ENCODE measurements around the gene RELN. TPM values are rescaled to one million over a fixed set of nuclear protein-coding genes. Genes with fewer than 3 reads are reported as not detected.

Gene RELN
- total RNA-seq, 1 experiment from 2014 or later: 0.02 TPM

DNA sequence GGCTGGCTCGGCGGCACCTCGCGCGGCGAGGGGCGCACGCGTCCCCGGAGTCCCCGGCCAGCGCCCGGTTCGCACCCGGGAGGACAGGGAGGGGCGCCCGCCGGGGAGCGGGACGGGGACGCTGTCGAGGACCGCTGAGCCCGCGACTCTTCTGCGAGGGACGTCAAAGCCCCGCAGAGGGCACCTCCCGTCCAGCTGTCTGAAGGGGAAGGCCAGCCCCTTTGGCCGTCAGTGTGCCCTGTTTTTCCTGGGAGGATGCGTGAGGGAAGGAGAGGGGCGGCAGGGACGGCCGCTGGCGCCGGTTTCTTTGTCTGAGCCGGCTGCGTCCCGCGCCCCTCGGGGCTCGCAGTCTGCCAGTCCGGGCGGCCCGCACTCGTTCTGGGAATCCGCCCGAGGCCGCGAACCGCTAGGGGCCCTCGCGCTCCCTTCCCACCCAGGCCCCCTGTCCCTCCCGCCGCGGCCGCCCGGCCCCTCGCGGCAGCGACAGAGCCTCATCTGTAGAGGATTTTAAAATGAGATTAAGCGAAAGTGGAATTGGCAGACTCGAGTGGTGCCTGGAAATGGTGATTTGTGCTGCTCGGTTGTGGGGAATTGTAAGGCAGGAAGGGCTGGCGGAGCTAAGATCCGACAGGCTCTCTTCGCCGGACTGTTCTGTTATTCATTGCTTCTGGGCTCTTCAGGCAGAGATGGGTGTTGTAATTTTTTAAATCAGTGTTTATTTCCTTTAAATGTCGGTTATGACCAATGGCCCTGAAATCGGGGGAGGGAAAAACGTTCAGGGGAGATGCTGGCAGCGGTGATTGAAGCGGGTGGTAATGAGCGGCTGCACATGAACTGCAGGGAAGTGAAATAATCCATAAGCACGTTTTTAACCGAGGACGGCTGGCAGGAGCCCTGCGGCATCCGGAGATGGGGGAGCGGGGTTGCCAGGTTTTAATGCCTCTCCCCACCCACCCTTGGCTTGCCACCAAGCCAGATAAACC is 618 bp upstream of the RELN start:
- H3K4me1 Mint-ChIP-seq: peaks cover 6 to 7% of the 10 kb centered on the region in 2 experiments
- H3K27ac Mint-ChIP-seq: peak overlapping the region in 1 of 3 experiments; percentile 7; a peak in 1 of 7 replicates
- no peak overlapping the region for H3K9ac ChIP-seq (ENCODE audit: extremely low read depth, insufficient read length, low read length)

More for the DNA sequence above, 618 bp upstream of the RELN start:
- no peak overlapping the region for H2BK20ac ChIP-seq (ENCODE audit: low read depth, low read length, poor library complexity, severe bottlenecking)
- H2AFZ ChIP-seq (ENCODE audit: low read length): no peak overlapping the region
- H2BK12ac ChIP-seq (ENCODE audit: insufficient read length, low read depth, low read length): no peak overlapping the region
- no peak overlapping the region for H2BK120ac ChIP-seq (ENCODE audit: low read depth, low read length, poor library complexity, severe bottlenecking)
- no peak overlapping the region for H2BK15ac ChIP-seq (ENCODE audit: low read depth, low read length)
- H4K5ac ChIP-seq (ENCODE audit: insufficient read length, low read depth, low read length): no peak overlapping the region
- H3K18ac ChIP-seq (ENCODE audit: insufficient read length, low read depth, low read length): no peak overlapping the region
- no peaks in the 10 kb centered on the region for H4K20me1 ChIP-seq (ENCODE audit: control insufficient read depth, insufficient read depth, insufficient read length)
- H3K14ac ChIP-seq (ENCODE audit: insufficient read depth, low read length): no peak overlapping the region; the same call in 1 of the 2 replicates
- H4K91ac ChIP-seq (ENCODE audit: insufficient read length, low read depth, low read length): no peak overlapping the region
- H2BK5ac ChIP-seq (ENCODE audit: insufficient read length, low read length): no peak overlapping the region
- H3K23ac ChIP-seq (ENCODE audit: insufficient read length, low read depth, low read length): no peak overlapping the region
- peak; percentile 51 for TF ChIP-seq CTCF (conservative IDR thresholded peaks at IDR 0.05)
- H3K27me3 ChIP-seq (ENCODE audit: insufficient read depth, low read length): peaks cover 27% of the 10 kb centered on the region
- H3K9me3 Mint-ChIP-seq: no peaks in the 10 kb centered on the region; a peak in 1 of 5 replicates
- peaks cover 16% of the 10 kb centered on the region for H3K23me2 ChIP-seq (ENCODE audit: insufficient read length, low read depth, low read length, poor library complexity, severe bottlenecking)
- no peaks in the 10 kb centered on the region for H3K79me1 ChIP-seq (ENCODE audit: insufficient read depth, low read depth, low read length, poor library complexity, severe bottlenecking)
- DNase-seq: peak; percentile 58
- no peaks in the 10 kb centered on the region for H3K9me3 ChIP-seq (ENCODE audit: control insufficient read depth, low read depth, low read length)
- H3K4me3 Mint-ChIP-seq: peak overlapping the region; percentile 49 to 87
- no peak overlapping the region for H3K56ac ChIP-seq (ENCODE audit: insufficient read length, low read depth, low read length)
- no peaks in the 10 kb centered on the region; a peak in 1 of 7 replicates for H3K36me3 Mint-ChIP-seq (ENCODE audit: insufficient read depth in 1 of 3, low read depth in 3 of 3)
- no peak overlapping the region for H2AK5ac ChIP-seq (ENCODE audit: insufficient read length, low read length)
- no peaks in the 10 kb centered on the region for H3K79me2 ChIP-seq (ENCODE audit: insufficient read depth, low read length)
- H3K4ac ChIP-seq (ENCODE audit: low read depth, low read length): no peak overlapping the region
- peaks cover 76% of the 10 kb centered on the region for H3K27me3 Mint-ChIP-seq (ENCODE audit: low read depth)
- H3T11ph ChIP-seq (ENCODE audit: low read length): no peak overlapping the region
- WGBS (ENCODE audit: extremely low coverage, insufficient read length, low lambda C conversion rate): no CpG with 5 or more reads among the region's 80 CpGs
- peak overlapping the region; percentile 90 for H3K4me2 ChIP-seq (ENCODE audit: insufficient read depth, insufficient read length, low read length)
- H4K8ac ChIP-seq (replicated peaks; ENCODE audit: insufficient read length, low read depth, low read length): no peak overlapping the region
- no peaks in the 10 kb centered on the region; the same call in 1 of the 2 replicates for H3K4me1 ChIP-seq (ENCODE audit: insufficient read depth, low read length)
- H3K27ac ChIP-seq (ENCODE audit: insufficient read length, low read depth, low read length): no peak overlapping the region

All from H9 (cell line).